HG03342 (cell line): Measurements from ENCODE around the gene PRMT7.

Experiments used
- ATAC-seq: cut with Tn5 transposase; IDR thresholded peaks from one replicate; pipeline ENCODE4 v1.9.1; 2021; ENCODE audit warnings: mild to moderate bottlenecking, moderate library complexity; ENCODE audit not compliant: unreplicated experiment

The PRMT7 gene

DNA sequence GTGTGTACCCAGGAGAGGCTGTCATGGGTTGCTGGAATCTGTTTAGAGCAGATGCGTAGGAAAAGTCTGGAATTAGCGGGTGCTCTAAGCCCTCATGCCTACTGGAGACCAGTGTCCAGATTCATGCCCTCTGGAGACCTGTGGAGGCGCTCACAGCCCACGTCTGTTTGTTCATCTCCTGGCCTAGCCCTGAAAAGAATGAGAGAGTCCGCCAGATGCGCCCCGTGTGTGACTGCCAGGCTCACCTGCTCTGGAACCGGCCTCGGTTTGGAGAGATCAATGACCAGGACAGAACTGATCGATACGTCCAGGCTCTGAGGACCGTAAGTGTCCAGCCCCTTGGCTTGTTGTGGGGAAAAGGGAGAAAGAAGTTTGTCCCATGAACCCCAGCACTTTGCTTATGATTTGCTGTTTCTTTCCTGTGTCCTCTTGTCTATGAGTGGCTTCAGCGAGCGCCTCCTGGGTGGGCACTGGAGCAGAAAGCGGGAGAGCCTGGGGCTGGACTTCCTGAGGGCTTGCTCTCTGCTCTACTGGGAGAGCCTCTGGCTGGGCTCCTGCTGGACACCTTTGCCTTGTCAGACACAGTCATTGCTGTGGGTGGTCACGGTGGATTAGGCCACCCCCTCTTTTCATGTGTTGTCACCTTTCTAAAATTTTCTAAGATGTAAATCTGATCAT, 35.3 kb downstream of the PRMT7 start:
- no peak for ATAC-seq

DNA sequence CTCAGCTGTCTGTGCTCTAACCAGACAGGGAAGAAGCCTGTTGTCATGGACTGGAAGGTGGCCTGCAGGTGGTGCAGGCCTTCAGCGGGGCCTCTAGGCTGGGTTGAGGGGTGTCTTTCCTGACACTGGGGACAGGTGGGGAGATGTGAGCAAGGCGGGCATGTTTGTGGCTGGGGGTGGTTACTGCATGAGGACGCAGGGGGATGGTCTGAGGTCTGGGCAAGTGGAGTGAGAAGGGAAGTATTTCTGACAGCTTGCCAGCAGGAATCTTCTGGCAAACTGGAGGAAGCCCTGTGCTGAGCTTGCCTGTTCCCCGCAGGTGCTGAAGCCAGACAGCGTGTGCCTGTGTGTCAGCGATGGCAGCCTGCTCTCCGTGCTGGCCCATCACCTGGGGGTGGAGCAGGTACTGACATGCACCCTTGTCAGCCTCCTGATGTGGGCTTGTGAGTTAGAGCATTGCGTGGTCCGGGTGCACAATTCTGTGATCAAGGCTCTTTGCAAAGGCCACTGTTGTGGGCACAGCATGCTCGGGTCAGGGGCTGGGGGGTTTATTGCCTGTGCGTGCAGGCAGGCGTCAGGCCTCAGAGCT, 36.2 kb downstream of the PRMT7 start:
- no peak for ATAC-seq

DNA sequence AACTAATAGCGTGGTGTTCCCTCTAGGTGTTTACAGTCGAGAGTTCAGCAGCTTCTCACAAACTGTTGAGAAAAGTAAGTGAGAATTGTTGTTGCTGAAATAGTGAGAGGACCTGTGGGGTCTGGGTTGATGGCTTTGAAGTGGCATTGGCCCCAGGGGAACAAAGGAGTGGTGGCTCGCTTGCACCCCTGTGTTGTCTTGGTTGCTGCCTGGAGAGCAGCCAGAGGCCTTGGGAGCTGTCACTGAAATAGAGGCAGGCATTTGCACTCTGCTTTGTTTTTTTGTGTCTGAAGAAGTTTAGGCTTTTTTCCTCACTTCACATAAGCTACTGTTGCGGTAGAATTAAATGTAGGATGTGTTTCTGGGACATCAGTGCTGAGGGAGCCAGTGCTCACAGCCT, 36.8 kb downstream of the PRMT7 start:
- no peak for ATAC-seq

DNA sequence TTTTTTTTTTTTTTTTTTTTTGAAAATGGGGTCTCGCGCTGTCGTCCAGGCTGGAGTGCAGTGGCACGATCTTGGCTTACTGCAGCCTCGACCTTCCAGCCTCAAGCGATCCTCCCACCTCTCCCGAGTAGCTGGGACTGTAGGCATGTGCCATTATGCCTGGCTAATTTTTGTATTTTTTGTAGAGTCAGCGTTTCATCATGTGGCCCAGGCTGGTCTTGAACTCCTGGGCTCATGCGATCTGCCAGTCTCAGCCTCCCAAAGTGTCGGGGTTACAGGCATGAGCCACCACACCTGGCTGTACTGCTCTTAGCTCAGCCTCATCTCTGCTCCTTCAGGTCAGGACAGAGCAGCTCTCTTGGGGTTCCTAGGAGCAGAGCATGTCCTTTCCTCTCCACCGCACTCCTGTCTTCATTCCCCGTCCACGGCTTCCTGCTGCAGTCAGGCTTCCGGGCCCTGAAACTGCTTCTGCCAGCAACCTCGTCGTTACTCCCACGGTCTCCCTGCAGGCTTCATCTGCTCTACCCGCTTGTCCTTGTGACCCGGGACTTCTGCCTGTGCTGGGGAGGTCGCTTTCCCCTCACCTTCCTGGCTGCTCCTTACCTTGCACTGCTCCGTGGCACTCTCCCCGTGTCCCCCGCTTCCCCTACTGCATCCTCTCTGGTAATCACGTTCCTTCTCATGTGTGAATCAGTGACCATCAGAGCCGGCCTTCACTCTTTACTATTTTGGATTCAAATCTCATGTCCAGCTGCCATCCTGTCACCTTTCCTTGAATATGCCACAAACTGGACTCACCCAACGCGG, 38.0 kb downstream of the PRMT7 start:
- no peak for ATAC-seq

DNA sequence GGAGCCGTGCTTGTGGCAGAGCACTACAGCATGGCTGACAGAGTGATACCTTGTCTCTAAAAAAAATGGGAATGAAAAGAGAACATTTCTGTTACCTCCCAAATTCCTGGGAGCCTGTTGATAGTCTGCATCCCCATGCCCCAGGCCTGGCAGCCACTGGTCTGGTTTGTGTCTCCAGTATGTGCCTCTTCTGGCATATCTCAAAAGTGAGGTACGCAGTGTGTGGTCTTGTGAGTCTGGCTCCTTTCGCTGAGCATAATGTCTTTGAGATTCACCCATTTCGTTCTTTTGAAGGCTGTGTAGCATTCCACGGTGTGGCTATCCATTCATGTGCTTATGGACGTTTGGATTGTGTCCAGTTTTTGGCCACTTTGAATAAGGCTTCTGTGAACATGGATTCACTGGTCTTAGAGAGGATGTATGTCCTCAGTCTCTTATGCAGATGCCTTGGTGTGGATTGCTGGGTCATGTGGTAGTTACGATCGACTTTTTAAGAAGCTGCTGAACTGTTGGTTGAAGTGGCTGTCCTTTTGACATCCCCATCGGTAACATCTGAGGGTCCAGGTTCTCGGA, 39.1 kb downstream of the PRMT7 start:
- ATAC-seq, result no peak

DNA sequence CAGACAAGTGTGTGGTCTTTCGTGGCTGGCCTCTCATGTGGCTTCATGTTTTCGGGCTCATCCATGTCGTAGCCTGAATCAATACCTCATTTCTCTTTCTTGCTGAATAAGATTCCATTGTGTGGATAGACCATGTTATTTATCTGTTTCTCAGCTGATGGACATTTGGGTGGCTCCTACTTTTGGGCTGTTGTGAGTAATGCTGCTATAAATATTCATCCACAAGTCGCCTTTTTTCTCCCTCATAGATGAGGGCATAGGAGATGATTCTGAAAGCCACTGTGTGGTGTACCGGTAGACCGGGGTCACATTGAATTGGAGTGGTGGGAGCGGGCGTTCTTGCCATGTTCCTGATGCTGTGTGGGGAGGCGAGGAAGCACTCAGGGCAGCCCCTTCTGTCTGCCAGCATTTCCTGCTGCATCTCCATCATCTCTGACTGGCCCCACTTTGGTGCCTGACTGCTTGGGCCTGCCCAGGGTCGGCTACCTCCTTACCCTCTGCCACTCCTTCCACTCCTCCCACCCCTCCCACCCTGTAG, 40.1 kb downstream of the PRMT7 start:
- ATAC-seq, result no peak

DNA sequence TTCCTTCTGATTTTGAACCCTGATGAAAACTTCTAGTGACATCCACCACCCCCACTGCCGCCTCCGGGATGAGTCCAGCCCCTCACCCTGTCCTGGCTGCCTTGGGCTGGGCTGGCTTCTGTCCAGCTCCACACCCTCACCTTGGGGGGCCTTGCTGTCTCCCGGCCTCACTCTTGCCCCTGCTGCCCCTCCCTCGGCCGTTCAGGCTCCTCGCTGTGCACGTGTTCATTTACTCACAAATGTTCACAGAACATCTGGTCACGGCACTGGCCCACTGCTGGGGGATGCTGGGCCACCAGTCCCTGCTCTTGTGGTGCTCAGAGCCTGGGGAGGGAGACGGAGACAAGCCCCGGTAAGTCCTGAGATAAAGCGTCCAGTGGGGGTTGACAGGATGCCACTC, 40.6 kb downstream of the PRMT7 start:
- no peak for ATAC-seq

DNA sequence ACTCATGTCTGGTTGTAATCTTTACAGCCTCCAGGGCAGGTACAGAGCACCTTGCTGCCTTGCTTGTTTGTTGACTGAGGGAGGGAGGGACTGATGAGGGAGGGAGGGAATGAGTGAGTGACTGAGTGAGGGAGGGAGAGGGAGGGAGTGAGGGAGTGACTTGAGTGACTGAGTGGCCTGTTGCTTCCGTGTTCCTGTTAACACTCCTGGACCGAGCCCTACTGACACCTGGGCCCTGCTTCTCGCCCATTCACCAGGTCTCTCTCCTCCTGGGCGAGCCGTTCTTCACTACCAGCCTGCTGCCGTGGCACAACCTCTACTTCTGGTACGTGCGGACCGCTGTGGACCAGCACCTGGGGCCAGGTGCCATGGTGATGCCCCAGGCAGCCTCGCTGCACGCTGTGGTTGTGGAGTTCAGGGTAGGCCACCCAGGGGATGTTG, 41.2 kb downstream of the PRMT7 start:
- no peak for ATAC-seq

DNA sequence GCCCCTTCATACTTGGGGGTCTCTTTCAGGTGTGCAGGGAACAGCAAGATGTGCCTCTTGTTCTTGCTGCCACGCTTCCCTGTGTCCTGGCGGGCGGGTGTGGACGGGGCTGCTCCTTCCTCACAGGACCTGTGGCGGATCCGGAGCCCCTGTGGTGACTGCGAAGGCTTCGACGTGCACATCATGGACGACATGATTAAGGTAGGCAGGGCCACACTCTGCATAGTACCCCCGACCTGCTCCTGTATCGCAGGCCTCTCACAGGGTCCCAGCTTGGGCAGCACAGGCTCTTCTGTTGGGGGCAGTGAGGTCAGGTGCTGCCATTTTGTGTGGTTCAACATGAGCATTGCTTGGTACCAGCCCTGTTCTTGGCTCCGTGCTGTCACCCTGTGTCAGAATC, 42.5 kb downstream of the PRMT7 start:
- ATAC-seq, result no peak

DNA sequence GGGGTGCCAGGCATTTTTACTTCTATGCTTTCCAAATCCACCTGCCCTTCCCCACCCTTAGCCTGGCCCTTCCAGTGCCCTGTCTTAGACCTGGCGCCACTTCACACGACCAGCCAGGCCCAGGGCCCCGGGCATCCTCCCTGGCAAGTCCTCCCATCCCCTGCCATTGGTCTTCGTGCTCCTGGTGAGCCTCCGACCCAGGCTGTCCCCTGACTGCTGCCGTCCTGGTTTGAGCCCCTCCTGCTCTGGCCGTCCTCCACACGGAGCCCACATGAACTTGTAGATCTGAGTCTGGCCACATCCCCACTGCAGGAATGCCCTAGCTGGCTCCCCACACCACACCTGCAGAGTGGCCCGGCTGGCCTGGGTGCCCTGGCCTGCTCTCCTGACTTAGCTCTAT, 44.0 kb downstream of the PRMT7 start:
- no peak for ATAC-seq

DNA sequence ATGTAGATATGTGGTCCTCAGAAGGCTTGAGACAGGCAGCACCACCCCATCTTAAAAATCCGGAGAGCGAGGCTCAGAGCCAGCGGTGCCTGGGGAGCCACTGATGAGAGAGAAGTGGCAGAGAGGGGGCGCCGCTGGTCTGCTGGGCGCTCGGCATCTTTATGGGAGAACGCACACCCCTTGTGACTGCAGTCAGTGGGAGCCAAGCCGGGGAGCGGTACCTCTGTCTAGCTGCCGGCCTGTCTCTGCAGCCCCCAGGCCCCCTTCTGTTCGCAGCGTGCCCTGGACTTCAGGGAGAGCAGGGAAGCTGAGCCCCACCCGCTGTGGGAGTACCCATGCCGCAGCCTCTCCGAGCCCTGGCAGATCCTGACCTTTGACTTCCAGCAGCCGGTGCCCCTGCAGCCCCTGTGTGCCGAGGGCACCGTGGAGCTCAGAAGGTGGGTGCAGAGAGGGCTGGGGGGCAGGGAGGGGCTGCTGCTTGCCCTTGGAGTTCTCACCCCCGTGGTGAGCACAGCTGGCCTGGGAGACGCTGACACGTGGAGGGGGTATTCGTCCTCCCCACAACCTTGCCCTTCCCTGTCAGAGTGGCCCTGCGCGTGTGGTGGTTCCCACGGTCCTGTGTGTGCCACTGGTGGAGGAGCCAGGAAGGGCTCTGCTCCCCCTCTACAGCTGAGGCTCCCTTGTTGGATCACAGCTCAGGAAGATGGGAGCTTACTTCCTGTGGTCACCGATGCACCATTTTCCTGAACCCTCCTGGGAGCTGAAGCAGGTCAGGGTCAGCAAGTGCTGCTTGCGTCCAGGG, 44.8 kb downstream of the PRMT7 start:
- ATAC-seq, result peak; percentile 12

DNA sequence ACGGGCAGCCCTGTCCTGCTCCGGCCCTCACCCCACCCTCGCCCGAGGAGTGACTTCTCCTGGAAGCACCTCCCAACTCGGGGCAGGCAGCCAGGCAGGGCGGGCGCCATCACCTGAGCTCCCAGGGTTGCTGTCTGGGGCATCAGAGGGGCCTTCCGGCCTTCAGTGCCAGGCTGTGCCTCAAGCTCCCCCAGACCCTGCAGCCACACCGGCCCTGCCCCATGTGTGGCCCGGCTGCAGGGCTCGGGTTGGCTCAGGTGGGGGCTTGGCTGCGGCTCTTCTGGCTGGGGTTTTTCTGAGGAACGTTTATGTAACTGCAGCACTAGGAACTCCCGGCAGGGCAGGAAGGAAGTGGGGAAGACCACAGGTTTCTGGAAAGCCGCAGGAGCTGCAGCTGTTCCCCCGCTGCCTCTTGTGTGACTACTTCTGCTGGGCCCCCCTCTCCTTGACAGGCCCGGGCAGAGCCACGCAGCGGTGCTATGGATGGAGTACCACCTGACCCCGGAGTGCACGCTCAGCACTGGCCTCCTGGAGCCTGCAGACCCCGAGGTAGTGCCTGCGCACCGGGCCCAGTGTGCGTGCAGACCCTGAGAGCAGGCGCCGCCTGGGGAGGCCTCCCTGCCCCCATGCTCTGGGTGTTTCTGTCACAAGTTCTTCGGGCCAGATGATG, 45.6 kb downstream of the PRMT7 start:
- peak; percentile 60 for ATAC-seq

DNA sequence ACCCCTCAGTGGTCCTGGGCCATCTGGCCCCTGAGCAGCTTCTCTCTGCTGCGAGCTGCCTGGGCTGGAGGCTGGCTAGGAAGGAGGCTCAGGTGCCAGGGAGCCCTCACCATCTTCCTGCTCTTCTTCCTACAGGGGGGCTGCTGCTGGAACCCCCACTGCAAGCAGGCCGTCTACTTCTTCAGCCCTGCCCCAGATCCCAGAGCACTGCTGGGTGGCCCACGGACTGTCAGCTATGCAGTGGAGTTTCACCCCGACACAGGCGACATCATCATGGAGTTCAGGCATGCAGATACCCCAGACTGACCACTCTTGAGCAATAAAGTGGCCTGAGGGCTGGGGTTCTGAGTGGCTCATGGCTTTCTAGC, 46.1 kb downstream of the PRMT7 start:
- no peak for ATAC-seq

DNA sequence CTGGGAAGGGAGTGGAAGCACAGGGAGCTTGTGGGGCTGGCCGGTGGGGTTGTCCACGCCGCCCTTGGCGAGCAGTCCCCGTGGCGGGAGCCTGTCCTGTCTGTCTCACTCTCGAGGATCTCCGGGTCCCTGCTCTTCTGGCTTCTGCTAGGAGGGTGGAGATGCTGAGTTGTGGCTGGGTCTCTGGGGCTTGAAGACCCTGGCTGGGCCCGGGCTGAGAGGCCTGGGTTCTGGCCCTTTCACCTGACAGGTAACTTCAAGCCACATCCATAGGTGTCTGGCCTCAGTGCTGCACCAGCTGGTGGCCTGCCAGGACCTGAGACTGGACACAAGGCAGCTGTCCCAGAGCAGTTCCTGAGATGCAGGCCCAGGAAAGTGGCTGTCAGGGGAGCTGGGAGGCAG, 46.7 kb downstream of the PRMT7 start:
- ATAC-seq, result no peak

DNA sequence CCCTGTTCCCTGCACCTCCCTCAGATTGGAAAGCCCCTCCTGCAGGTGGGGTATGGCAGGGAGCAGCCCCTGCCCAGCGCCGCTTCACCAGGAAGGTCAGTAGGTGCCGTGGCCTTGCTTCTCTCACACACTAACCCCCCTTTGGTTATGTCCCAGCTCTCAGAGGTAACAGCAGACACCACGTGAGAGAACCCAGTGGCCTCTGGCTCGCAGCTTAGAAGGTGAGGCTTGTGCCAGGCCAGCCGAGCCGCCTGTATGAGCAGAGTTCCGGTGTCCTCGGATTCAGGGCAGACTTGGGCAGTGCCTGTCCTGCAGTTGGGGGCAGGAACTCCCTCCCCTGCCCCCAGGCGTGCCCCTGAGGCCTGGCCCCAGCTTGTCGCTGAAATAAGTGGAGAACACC, 47.1 kb downstream of the PRMT7 start:
- no peak for ATAC-seq

DNA sequence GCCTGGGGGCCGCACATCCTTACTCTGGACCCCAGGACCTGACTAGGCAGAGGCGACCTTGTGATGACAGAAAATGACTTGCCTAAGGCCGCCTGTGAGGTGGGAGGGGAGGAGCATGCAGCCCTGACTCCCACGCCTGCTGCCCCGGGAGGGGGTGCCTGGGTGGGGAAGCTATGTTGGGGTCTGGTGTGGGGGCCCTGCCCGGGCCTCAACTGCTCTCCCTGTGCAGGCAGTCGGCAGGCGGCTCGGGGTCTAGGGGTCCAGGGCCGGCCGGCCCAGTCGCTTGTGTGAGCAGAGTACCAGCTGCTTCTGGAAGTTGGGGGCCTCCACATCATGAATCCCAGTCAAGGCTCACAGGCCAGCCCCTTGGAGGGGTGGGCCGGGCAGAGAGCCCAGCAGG, 48.1 kb downstream of the PRMT7 start:
- no peak for ATAC-seq

DNA sequence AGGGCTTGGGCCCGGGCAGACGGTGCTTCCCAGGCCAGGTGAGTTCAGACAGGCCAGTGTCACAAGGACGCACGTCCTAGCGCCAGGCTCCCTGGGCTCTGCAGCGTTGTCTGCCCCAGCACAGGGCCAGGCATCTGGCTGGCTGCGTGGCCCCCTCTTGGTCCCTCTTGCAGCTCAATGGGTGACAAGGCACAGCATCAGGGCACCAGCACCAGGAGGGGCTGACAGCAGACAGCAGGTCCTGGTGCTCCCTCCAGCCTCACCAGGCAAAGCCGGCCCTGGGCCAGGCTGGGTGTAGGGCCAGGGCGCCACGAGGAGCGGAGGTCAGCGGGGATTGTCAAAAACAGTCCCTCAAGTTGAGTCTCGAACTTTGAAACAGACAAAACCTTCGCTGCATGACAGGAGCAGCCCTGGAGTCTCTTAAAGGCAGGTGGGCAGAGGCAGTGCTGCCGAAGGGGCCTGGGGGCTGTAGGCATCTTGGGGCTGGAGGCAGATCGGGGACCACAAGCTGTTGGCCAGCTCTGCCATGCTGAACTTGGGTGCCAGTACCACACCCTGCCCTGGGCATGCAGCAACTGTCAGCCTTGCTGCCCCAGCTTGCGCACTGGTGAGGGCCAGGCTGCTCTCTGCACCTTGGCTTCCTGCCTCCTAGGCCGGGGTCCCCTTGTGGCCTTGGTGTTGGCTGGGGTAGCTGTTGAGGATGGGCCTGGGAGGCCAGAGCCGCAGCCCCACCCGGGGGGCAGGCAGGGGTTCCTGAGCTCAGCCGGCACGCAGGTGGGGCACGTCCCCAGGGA, 48.8 kb downstream of the PRMT7 start:
- ATAC-seq, result no peak

DNA sequence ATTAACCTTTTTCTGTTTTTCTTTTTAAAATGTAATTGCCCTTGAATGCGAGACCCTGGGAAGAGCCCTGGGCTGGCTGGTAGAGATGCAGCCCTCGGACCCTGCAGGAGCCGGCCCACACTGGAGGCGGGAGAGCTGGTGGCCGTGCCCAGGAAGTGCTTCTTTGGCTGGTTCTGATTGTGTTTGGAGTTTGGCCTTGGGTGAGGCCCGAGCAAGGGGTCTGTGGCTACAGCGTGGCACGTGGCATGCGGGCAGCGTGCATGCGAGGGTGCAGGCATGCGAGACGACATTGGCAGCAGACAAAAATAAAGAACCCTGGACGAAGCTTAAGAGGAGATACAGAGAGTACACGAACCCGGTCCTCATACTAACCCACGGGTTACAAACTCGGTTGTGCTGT, 49.7 kb downstream of the PRMT7 start:
- ATAC-seq, result no peak

DNA sequence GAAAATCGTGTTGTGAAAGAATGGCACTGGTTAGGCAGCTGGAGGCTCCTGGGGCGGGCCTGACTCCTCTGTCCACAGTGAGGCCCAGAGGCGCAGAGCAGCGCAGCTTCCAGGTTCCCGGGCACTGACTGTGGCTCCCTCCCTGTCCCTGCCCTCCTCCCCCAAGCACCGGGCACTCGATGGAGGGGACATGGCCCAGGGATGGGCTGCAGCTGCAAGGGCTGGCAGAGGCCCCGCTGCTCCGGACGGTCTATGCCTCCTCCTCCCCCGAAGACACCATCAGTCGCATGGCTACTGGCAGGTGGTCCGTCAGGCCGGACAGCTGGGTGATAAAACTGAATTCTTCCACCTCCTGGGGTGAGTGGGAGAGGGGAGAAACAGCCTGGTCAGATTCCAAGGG, 50.1 kb downstream of the PRMT7 start:
- no peak for ATAC-seq
